IMR-90 (cell line): Measurements from ENCODE around the gene CUL1.

ENCODE experiments used
- CTCF ChIP-seq: conservative IDR thresholded peaks from 2 replicates; pipeline ENCODE4 v1.5.1; 2012; ENCODE audit warnings: mild to moderate bottlenecking, low read depth, low read length, improper control_type of control experiment
- NFE2L2 ChIP-seq: fragments of 150-350 bp; IDR thresholded peaks from 2 replicates; pipeline ENCODE4 v1.6.1; 2016; ENCODE audit warnings: low read depth, mild to moderate bottlenecking, low read length
- POLR2A ChIP-seq: IDR thresholded peaks from 2 replicates; pipeline ENCODE4 v1.6.1; 2012; ENCODE audit warnings: mild to moderate bottlenecking, low read depth, low read length
- RAD21 ChIP-seq: IDR thresholded peaks from 2 replicates; pipeline ENCODE4 v1.6.1; 2012; ENCODE audit warnings: low read length, improper control_type of control experiment
- RCOR1 ChIP-seq: IDR thresholded peaks from 2 replicates; pipeline ENCODE4 v1.6.1; 2012; ENCODE audit warnings: mild to moderate bottlenecking, low read length, improper control_type of control experiment; ENCODE audit not compliant: insufficient replicate concordance
- USF2 ChIP-seq: fragments of 150-350 bp; IDR thresholded peaks from 2 replicates; pipeline ENCODE4 v1.6.1; 2017; ENCODE audit warnings: mild to moderate bottlenecking, antibody characterized with exemption, low read length, low read depth

- no peak for TF ChIP-seq USF2
- TF ChIP-seq CTCF = no peak
- no peak for TF ChIP-seq RCOR1
- TF ChIP-seq POLR2A = no peak
- TF ChIP-seq NFE2L2 = no peak
- no peak for TF ChIP-seq RAD21
These were observed 48.6 kb downstream of the CUL1 start for GRCh38 chr7:148747274-148747673.
